ENCODE data around the gene UGGT2. TPM values are rescaled to one million over a fixed set of nuclear protein-coding genes. Genes with fewer than 3 reads are reported as not detected.
"Not testable (repeated sequence)": the region's sequence is repeated elsewhere in the genome, so short reads cannot be mapped to it uniquely, and the experiment has no call there.

The UGGT2 gene
- total RNA-seq, 1 donor from 2014 or later, result 60.3 TPM

DNA sequence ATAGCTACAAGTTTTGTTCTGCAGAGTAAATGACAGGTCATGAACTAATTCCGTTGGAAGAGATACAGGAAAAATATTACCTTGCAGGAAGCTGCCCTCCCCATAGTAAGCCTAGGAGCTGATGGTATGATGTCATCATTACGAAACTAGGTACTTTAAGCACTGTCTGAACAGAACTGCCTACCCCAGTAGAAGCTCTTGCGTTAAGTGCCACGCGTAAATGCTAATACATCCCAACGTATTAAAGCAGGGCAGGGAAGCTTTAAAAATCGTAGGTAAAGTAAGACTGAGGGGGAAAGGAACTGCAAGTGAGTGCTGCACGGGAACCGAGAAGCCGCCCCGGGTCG, 572 bp downstream of the UGGT2 start:
- peak; percentile 23 to 40 for DNase-seq (ENCODE audit: low spot score in 2 of 2)
- no peak for FAIRE-seq

DNA sequence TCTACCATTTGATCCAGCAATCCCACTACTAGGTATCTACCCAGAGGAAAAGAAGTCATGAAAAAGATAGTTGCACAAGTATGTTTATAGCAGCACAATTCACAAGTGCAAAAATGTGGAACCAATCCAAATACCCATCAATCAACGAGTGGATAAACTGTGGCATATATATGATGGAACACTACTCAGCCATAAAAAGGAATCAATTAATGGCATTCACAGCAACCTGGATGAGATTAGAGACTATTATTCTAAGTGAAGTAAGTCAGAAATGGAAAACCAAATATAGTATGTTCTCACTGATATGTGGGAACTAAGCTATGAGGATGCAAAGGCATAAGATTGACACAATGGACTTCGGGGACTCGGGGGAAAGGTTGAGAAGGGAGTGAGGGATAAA, 1.3 kb downstream of the UGGT2 start:
- not testable (repeated sequence) for FAIRE-seq; DNase-seq (ENCODE audit: low spot score in 2 of 2)

DNA sequence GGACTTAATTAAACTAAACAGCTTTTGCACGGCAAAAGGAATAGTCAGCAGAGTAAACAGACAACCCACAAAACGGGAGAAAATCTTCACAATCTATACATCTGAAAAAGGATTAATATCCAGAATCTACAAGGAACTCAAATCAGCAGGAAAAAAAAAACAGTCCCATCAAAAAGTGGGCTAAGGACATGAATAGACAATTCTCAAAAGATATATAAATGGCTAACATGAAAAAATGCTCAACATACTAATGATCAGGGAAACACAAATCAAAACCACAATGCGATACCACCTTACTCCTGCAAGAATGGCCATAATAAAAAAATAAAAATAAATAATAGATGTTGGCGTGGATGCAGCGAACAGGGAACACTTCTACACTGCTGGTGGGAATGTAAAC, 1.7 kb downstream of the UGGT2 start:
- not testable (repeated sequence) for FAIRE-seq

GRCh38 chr13:96050955-96051354, 2.2 kb downstream of the UGGT2 start:
- DNase-seq (ENCODE audit: low spot score in 2 of 2); FAIRE-seq: not testable (repeated sequence)

More for the DNA sequence above, 1.7 kb downstream of the UGGT2 start:
- not testable (repeated sequence) for DNase-seq (ENCODE audit: low spot score in 2 of 2)

GRCh38 chr13:96046449-96047126, 6.6 kb downstream of the UGGT2 start:
- DNase-seq (ENCODE audit: low spot score in 2 of 2); FAIRE-seq: not testable (repeated sequence)

DNA sequence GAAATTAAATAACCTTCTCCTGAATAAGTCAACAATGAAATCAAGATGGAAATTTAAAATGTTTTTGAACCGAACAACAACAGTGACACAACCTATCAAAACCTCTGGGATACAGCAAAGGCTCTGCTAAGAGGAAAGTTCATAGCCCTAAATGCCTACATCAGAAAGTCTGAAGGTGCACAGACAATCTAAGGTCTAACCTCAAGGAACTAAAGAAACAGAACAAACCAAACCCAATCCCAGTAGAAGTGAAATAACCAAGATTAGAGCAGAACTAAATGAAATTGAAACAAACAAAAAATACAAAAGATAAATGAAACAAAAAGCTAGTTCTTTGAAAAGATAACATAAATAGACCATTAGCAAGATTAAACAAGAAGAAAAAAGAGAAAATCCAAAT, 9.0 kb downstream of the UGGT2 start:
- no peak for DNase-seq (ENCODE audit: low spot score in 2 of 2)
- FAIRE-seq, result no peak

DNA sequence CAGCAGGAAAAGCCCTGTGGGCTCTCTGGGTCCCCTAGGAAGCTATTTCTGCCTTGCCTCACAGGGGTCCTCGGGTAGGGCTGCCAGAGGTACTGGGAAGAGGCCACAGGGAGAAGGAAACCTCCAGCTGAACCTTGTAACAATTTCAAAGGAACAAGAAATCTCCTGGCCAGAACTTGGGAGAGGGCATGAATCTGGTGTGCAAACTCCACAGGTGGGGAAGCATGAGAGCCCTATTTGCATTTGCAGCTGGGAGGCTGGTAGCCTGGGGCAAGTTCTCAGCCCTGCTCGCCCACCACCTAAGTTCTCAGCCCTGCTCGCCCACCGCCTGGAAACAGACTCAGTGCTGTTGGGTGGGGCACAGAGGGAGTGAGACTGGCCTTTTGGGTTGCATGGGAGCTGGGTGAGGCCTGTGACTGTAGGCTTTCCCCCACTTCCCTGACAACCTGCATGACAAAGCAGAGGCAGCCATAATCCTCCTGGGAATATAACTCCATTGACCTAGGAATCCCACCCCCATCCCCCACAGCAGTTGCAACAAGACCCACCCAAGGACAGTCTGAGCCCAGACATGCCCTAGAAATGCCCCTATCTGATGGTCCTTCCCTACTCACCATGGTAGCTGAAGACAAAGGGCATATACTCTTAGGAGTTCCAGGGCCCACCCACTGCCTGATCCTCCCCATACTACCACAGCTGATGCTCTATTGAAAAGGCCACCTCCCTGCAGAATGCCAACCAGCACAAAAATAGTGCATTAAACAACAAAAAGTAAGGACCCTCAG, 11.7 kb downstream of the UGGT2 start:
- DNase-seq (ENCODE audit: low spot score in 2 of 2) (no peak), FAIRE-seq (no peak)

- no peak for FAIRE-seq
- DNase-seq (ENCODE audit: low spot score in 2 of 2), result no peak
Measured at GRCh38 chr13:96036515-96036914, 16.7 kb downstream of the UGGT2 start.

- DNase-seq (ENCODE audit: low spot score in 2 of 2), result no peak
- no peak for FAIRE-seq
Measured at GRCh38 chr13:96034662-96035061, 18.5 kb downstream of the UGGT2 start.

GRCh38 chr13:96033220-96034015, 19.8 kb downstream of the UGGT2 start:
- no peak for FAIRE-seq
- DNase-seq (ENCODE audit: low spot score in 2 of 2), result no peak

GRCh38 chr13:96032717-96033116, 20.5 kb downstream of the UGGT2 start:
- no peak for FAIRE-seq
- no peak for DNase-seq (ENCODE audit: low spot score in 2 of 2)

- no peak for FAIRE-seq
- no peak for DNase-seq (ENCODE audit: low spot score in 2 of 2)
Measured at GRCh38 chr13:96029002-96029401, 24.2 kb downstream of the UGGT2 start.

DNA sequence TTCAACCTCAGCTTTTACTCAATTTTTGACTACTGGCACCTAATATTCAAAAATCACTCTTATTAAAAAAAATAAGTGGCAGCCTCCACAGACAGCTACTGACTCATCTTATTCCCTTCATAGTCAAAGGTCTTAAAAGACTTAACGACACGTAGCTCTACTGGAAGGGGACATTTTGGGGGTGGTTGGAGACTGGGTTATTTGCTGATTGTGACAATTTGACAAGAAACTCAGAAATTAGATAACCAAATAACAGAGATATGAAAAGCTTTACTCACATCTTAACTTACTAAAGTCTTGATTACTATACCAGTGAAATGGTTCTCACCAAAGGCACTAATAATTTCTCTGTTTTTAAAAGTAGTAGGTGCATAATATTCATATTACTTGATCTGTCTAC, 25.7 kb downstream of the UGGT2 start:
- no peak for FAIRE-seq
- no peak for DNase-seq (ENCODE audit: low spot score in 2 of 2)

- FAIRE-seq (no peak), DNase-seq (ENCODE audit: low spot score in 2 of 2) (no peak)
Measured at GRCh38 chr13:96025283-96025682, 27.9 kb downstream of the UGGT2 start.

- FAIRE-seq (no peak), DNase-seq (ENCODE audit: low spot score in 2 of 2) (no peak)
Measured at GRCh38 chr13:96020931-96021330, 32.3 kb downstream of the UGGT2 start.

DNA sequence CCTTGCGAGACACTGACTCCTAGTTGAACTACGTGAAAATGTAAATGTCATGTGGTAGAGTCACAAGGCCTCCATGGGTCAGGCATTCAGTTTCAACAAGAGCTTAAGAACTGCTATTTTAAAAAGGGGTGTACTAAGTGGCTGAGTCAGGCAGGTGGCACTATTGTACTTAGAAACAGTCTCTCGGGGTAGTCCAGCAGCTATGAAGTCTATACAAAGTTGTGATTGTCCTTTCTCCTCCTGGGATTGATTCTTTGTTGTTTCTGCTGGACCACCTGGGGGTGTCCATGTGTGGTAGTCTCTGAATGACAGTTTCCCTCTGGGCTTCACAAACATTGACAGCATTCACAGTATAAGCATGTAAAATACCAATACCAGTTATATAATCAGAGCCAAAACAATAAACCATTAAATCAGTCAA, 33.0 kb downstream of the UGGT2 start:
- DNase-seq (ENCODE audit: low spot score in 2 of 2) (peak in 1 of 2 donors; percentile 38), FAIRE-seq (peak; percentile 8)

DNA sequence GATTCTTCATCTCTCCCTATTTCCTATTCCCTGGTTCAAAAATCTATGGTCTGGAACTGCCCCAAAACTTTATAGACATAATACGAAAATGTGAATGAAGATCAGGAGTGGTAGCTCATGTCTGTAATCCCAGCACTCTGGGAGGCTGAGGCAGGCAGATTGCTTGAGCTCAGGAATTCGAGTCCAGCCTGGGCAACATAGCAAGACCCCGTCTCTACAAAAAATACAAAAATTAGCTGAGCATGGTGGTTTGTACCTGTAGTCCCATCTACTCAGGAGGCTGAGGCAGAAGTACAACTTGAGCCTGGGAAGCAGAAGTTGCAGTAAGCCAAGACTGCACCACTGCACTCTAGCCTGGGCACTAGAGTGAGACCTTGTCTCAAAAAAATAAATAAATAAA, 35.1 kb downstream of the UGGT2 start:
- DNase-seq (ENCODE audit: low spot score in 2 of 2), result no peak
- no peak for FAIRE-seq

GRCh38 chr13:96011291-96011872, 41.8 kb downstream of the UGGT2 start:
- FAIRE-seq, result peak; percentile 70
- no peak for DNase-seq (ENCODE audit: low spot score in 2 of 2)

DNA sequence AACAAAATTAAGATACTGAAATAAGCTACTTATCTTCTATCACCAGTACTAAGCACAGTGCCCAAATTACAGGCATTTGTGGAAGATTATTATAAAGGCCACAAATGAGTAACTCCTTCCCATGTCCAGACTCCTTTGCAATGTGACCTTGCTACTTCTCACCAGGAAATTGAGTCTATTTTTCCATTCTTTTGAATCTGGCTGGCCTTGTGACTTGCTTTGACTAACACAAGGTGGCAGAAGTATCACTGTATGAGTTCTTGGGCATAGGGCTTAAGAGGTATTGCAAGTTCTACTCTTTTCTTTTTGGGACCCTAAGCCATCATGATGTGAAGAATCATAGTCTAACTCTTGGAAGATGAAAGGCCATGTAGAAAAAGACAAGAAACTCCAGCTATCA, 49.9 kb downstream of the UGGT2 start:
- DNase-seq (ENCODE audit: low spot score in 2 of 2) (no peak), FAIRE-seq (no peak)

DNA sequence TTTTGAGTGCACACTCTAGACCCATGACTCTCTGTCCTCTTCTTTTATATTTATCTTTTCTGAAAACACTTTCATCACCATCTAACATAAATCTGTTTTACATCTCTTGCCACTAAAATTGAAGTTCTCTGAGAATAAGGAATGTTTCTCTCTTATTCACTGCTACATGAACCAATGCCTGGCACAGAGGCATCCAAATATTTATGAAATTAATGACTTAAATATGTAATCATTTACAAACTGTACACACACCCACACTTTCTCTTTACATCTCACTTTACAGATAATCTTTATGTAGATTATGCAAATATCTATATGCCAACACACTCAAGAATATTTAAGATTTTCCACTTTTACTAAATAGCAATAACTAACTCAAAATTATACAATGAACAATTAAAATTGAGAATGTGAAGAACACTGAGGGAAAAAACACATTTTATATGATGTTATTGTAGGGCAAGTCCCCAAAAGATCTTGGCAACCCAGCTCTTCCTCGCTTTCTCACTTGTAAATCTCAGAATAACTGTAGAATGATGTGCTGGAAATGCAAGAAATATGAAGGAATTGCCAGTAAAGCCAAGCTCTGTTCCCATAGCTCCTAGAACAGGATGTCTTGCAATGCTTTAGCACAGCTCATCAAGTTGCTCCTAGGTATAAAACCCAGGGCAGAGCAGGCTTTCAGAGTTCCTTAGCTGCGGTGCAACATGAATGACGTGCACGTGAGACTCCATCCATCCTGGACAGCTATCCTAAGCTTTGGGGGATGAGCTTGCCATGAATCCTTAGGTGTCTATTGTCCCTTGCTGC, 50.7 kb downstream of the UGGT2 start:
- no peak for DNase-seq (ENCODE audit: low spot score in 2 of 2)
- no peak for FAIRE-seq
